ENCODE data around the gene TRIP13. TPM values are rescaled to one million over a fixed set of nuclear protein-coding genes. Genes with fewer than 3 reads are reported as not detected.

TRIP13 gene
- total and polyA plus RNA-seq, 9 of the 15 experiments (the other 6 are each of a cell fraction or from before 2014, with no cell fraction given) = 24.1 to 116 (median 53.2) TPM

DNA sequence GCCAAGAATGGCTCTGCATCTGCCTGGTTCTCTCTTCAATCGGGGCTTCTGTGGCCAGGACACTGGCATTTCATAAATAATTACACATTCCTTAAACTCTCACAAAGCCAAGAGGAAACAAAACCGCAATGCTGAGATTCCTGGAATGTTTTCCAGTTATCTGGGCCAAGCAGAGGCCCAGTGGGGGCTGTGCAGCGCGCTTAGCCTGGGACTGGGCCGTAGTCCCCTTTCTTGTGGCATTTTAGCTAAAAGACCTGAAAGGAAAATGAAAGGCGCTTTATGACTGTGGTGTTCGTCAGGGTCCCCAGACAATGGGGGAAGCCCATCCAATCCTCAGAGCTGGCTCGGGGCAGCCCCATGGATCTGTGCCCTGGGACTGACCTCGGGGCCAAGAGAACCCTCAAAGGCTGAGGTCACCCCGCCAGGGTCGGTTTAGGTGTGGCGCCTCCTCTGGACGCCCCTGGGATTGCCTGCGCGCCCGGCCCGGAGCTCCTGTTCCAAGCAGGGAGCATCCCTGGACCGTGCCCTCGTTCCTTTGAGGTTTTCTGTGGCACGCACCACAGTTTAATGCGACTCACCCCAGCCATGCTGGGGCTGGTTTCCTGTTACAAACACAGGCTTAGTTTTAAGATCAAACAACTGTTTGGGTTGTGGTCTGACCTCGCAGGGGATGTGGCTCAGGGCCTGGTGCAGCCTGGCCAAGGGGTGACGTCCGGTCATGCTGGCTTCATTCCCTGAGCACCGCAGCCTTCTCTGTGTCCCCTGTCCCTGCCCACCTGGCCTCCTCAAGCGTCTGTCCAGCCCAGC lies 64.5 kb downstream of the TRIP13 start:
- no peak overlapping the region for H3K4me3 ChIP-seq
- 10% methylated on average over 26 of the region's 26 CpGs for WGBS (ENCODE audit: insufficient coverage, low coverage, missing lambda C conversion rate)
- ATAC-seq (no peak; the same call in 2 of the 3 replicates), DNase-seq (ENCODE audit: extremely low read depth in 1 of 4, low spot score in 3 of 4) (peak in 2 of 4 experiments; percentile 47 to 48), FAIRE-seq (no peak)
- no peak overlapping the region for H3K27ac ChIP-seq (ENCODE audit: extremely low read depth, low read depth, low read length)
- intact Hi-C loops (cut with micrococcal nuclease) (no loop called here), in situ Hi-C loops (cut with MboI) (no loop called here)
- ChIA-PET CTCF (ENCODE audit: low intra/inter-chr PET ratio) (no interaction called here), POLR2A (interaction anchor here (1.7 kb wide), 1 partner anchor 13 kb away, joined by 6 read pairs; no protein-coding TSS in a partner anchor)
- no TSS peak for BruUV-seq (replicated peaks)
- no peaks in the 10 kb centered on the region for H3K9me1 ChIP-seq (ENCODE audit: control insufficient read depth, insufficient read depth, low read length)
- H3K36me3 ChIP-seq (ENCODE audit: control insufficient read depth, insufficient read depth, low read length) = no peaks in the 10 kb centered on the region
- peaks cover 33% of the 10 kb centered on the region for H4K20me1 ChIP-seq (replicated peaks; ENCODE audit: control insufficient read depth, insufficient read depth, low read length)
- no peak overlapping the region for H3K9ac ChIP-seq (ENCODE audit: insufficient read depth in 1 of 2, low read depth in 2 of 2, low read length in 2 of 2)
- H3K9me3 ChIP-seq (replicated peaks; ENCODE audit: control insufficient read depth, insufficient read depth, low read depth, low read length) = no peaks in the 10 kb centered on the region
- H3K27me3 ChIP-seq (ENCODE audit: control insufficient read depth in 2 of 2, insufficient read depth in 2 of 2, low read length in 2 of 2) = peaks cover 43 to 76% of the 10 kb centered on the region in 2 experiments; a peak in 4 of 5 replicates
- no peak overlapping the region for H2AFZ ChIP-seq (ENCODE audit: low read depth, low read length)
- H3K4me2 ChIP-seq (ENCODE audit: insufficient read depth, low read length) = no peak overlapping the region
- H3K4me1 ChIP-seq (replicated peaks in 1 of 2; ENCODE audit: control insufficient read depth in 2 of 2, insufficient read depth in 2 of 2, low read length in 2 of 2) = peaks cover 0 to 52% of the 10 kb centered on the region in 2 experiments; a peak in 3 of 5 replicates
- no peaks in the 10 kb centered on the region for H3K79me2 ChIP-seq (ENCODE audit: control insufficient read depth, insufficient read depth, low read length)
- TF ChIP-seq CLOCK (CRISPR knock-in tag; IDR thresholded peaks at IDR 0.05; ENCODE audit: borderline replicate concordance) (no peak), BMI1 (IDR thresholded peaks at IDR 0.05; ENCODE audit: low read length) (no peak), RBM17 (IDR thresholded peaks at IDR 0.05; ENCODE audit: borderline replicate concordance, low read depth, low read length) (no peak), ZNF431 (CRISPR knock-in tag; IDR thresholded peaks at IDR 0.05) (no peak), ARID1B (IDR thresholded peaks at IDR 0.05) (no peak), CAMTA2 (CRISPR knock-in tag; conservative IDR thresholded peaks at IDR 0.05) (no peak), ZNF121 (CRISPR knock-in tag; conservative IDR thresholded peaks at IDR 0.05) (no peak), DEAF1 (CRISPR knock-in tag; IDR thresholded peaks at IDR 0.05) (no peak), MYC (IDR thresholded peaks at IDR 0.05; ENCODE audit: low read depth, low read length) (no peak), MYC (CRISPR knock-in tag; IDR thresholded peaks at IDR 0.05; ENCODE audit: borderline replicate concordance, low read depth) (no peak)
- TF ChIP-seq, protein P1, sequence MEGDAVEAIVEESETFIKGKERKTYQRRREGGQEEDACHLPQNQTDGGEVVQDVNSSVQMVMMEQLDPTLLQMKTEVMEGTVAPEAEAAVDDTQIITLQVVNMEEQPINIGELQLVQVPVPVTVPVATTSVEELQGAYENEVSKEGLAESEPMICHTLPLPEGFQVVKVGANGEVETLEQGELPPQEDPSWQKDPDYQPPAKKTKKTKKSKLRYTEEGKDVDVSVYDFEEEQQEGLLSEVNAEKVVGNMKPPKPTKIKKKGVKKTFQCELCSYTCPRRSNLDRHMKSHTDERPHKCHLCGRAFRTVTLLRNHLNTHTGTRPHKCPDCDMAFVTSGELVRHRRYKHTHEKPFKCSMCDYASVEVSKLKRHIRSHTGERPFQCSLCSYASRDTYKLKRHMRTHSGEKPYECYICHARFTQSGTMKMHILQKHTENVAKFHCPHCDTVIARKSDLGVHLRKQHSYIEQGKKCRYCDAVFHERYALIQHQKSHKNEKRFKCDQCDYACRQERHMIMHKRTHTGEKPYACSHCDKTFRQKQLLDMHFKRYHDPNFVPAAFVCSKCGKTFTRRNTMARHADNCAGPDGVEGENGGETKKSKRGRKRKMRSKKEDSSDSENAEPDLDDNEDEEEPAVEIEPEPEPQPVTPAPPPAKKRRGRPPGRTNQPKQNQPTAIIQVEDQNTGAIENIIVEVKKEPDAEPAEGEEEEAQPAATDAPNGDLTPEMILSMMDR (IDR thresholded peaks at IDR 0.05 in 2 of 3, conservative IDR thresholded peaks at IDR 0.05 in 1 of 3; ENCODE audit: insufficient read depth in 2 of 3, low read depth in 1 of 3, low read length in 3 of 3) = peak in 2 of 3 experiments; percentile 19 to 42; a peak in 1 of 6 replicates
- TF ChIP-seq, protein P2, sequence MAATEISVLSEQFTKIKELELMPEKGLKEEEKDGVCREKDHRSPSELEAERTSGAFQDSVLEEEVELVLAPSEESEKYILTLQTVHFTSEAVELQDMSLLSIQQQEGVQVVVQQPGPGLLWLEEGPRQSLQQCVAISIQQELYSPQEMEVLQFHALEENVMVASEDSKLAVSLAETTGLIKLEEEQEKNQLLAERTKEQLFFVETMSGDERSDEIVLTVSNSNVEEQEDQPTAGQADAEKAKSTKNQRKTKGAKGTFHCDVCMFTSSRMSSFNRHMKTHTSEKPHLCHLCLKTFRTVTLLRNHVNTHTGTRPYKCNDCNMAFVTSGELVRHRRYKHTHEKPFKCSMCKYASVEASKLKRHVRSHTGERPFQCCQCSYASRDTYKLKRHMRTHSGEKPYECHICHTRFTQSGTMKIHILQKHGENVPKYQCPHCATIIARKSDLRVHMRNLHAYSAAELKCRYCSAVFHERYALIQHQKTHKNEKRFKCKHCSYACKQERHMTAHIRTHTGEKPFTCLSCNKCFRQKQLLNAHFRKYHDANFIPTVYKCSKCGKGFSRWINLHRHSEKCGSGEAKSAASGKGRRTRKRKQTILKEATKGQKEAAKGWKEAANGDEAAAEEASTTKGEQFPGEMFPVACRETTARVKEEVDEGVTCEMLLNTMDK (IDR thresholded peaks at IDR 0.05; ENCODE audit: borderline replicate concordance, insufficient read depth, low read depth, low read length, poor library complexity, severe bottlenecking) = peak; percentile 15

Data from K562 (cell line).